K562 (cell line): Measurements from ENCODE around the gene SULT1A1.

Experiments
- RFX5 ChIP-seq: IDR thresholded peaks from 2 replicates; pipeline ENCODE4 v1.6.1; 2011; ENCODE audit warnings: low read depth, mild to moderate bottlenecking, improper control_type of control experiment, low read length
- ZNF445 ChIP-seq: fragments of 250-450 bp; sonication (Bioruptor Pico); IDR thresholded peaks from 2 replicates; pipeline ENCODE4 v1.4.0; 2020; ENCODE audit warnings: low read depth, mild to moderate bottlenecking, moderate library complexity

GRCh38 chr16:28556914-28557320, 52.9 kb downstream of the SULT1A1 start:
- TF ChIP-seq RFX5 = no peak
- TF ChIP-seq ZNF445 = no peak
